Endothelial cell of umbilical vein (primary cell): Measurements from ENCODE around the gene H3-3A.

Experiments
- EZH2 ChIP-seq: IDR thresholded peaks from 2 replicates; pipeline ENCODE4 v1.6.1; 2012; ENCODE audit warnings: borderline replicate concordance, low read depth, mild to moderate bottlenecking, moderate library complexity, low read length, inconsistent platforms; ENCODE audit not compliant: severe bottlenecking
- POLR2A ChIP-seq: IDR thresholded peaks from 2 replicates; pipeline ENCODE4 v1.6.1; 2012; ENCODE audit warnings: low read depth, mild to moderate bottlenecking, control low read depth, low read length

GRCh38 chr1:226060427-226060826 lies 2.1 kb upstream of the H3-3A start:
- TF ChIP-seq POLR2A (no peak), EZH2 (no peak)
